ENCODE results near the gene MRAS.
A peak's percentile ranks its signal among the peaks of the same experiment; 100 is the strongest.
"Not testable (repeated sequence)": the region's sequence is repeated elsewhere in the genome, so short reads cannot be mapped to it uniquely, and the experiment has no call there.

MRAS gene

GRCh38 chr3:138389841-138390581 is 41.6 kb downstream of the MRAS start:
- DNase-seq (ENCODE audit: low read depth): no peak

- no peak for DNase-seq (ENCODE audit: low read depth)
These were observed 42.2 kb downstream of the MRAS start for GRCh38 chr3:138390582-138390932.

- no peak for DNase-seq (ENCODE audit: low read depth)
These were observed 45.8 kb downstream of the MRAS start for GRCh38 chr3:138394156-138394555.

GRCh38 chr3:138394686-138395085 is 46.3 kb downstream of the MRAS start:
- DNase-seq (ENCODE audit: low read depth): no peak

DNA sequence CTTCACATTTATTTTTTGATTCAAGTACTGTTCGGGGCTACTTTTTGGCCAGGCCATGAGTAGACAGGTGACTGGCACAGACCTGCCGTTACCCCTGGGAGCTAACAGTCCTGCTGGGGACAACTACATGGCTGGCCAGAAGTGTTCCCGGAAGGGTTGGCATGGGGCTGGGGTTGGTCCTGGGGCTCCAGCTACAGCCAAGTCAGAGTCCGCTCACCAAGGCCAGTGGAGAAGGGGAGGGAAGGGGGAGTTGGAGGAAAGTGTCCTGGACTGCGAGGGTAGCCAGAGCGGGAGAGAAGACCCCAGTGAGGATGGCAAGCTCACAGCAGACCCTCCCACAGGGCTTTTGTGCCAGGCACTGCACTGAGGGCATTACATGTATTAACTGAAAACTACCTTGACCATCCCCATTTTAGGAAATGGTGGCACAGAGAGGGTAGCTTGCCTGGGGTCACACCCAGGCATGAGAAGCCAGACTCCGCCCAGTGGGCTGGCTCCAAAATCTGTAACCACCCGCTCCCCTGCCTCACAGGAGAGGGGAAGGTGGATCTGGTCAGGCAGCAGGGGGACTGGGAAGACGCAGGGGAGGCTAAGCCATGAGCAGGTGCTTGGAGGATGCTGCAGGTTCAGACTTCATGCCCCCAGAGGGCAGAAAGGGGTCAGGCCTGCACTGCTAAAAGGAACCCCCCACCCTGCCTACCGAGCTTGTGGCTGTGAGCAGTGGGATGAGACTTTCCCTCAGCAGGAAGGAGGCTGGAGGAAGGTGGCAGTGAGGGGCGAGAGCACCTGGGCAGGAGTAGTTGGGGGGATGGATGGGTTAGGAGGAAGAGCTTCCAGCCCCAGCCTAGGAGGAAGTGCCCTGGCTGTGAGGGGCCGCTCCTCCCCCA is 47.7 kb downstream of the MRAS start:
- no peak for DNase-seq (ENCODE audit: low read depth)

DNA sequence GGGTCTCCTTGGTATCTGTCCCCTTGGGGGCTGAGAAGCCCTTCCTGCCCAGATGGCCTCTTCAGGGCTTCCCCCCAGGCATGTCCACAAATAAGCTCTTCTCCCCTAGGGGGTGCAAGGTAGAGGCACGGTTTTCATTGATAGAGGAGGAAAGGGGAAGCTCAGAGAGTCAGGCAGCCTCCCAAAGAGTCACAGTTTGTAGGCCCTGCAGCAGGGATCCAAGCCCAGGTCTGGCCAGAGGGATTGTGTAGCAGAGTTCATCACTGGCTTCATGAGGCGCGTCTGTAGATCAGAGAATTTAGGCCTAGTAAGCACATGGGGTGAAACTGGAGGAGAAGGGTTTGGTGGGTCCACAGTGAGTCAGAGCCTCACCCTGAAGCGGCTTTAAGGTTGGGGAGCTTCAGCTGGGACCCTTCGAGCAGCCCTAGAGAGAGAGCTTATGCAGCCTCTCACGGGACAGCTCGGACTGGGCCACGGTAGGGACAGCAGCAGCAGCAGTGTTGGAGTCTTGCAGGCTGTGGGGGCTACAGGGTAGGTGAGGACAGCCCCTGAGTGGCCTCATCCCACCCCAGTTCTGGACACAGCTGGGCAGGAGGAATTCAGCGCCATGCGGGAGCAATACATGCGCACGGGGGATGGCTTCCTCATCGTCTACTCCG is 48.5 kb downstream of the MRAS start:
- no peak for DNase-seq (ENCODE audit: low read depth)

DNA sequence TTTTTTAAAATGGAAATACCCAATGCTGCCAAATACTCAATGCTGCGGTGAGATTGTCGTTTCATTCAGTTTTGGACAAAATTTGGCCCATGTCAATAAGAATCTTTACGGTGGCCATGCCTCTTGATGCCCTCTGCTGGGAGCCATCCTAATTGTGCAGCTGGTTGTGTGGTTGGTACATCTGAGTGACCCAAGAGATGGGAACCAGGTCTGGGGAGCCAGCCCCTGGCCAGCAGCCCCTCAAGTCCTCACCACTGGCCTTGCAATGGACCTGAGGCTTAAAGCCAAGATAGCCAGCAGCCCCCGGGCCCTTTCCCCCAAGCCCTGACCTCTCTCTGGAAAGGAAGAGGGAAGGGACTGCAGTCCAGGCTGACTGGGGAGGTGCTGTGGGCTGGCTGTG is 49.6 kb downstream of the MRAS start:
- DNase-seq (ENCODE audit: low read depth): no peak

- no peak for DNase-seq (ENCODE audit: low read depth)
These were observed 50.6 kb downstream of the MRAS start for GRCh38 chr3:138398791-138399575.

DNA sequence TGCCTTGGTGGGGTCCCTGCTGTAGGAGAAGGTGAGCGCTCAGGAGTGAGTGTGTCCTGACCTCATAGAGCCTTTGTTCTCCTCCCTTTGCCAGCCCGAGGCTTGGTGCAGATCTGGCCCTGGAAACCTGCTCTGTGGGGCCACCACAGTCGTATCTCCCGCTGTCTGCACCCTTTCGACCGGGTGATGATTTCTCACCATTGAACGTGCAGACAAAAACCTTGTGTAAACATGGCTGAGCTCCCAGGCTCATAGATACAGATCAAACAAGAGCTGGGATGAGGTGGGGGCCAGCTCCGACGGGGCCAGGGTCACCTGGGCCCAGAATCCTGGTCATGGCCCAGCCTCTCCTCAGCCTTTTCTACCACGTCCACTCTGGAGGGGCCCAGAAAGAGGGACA is 51.4 kb downstream of the MRAS start:
- DNase-seq (ENCODE audit: low read depth): no peak

GRCh38 chr3:138400651-138401070 is 52.3 kb downstream of the MRAS start:
- DNase-seq (ENCODE audit: low read depth): no peak

GRCh38 chr3:138401834-138402233 is 53.5 kb downstream of the MRAS start:
- DNase-seq (ENCODE audit: low read depth): no peak

- DNase-seq (ENCODE audit: low read depth): no peak
These were observed 55.7 kb downstream of the MRAS start for GRCh38 chr3:138404121-138404520.

DNA sequence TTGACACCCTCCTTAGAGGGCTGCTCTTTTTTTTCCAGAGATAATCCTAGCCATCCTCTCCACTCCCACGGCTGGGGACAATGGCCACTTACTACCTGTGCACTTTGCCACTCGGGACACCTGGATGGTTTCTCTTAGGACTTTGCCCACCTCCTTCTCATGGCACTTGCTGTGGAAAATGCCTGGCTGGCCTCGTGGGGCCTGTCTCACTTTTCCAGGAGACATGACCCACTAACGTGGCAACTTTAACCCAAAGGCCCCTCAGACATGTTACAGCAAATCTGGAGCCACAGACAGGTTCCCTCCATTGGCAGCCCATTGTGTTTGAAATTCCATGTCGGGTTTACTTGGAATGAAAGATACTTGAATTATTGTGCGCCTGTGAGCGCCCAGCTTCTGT is 56.6 kb downstream of the MRAS start:
- DNase-seq (ENCODE audit: low read depth): no peak

DNA sequence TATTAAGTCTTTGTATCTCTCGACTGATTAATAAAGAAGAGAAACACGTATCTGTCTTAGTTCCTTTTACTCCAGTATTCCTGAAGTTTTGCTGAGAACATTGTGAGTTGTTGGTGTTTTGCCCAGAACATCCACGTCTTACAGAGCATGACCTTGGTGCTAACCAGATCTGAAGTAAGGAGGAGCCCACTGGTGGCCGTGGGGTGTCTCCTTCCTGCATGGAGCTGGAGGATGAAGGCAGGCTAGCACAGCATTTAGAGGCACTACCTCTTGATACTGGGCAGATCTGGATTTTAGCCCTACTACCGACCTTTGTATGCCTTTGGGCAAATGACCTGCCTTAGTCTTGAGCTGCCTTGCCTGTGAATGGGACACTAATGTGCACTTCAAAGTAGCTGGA is 57.1 kb downstream of the MRAS start:
- DNase-seq (ENCODE audit: low read depth): no peak

DNA sequence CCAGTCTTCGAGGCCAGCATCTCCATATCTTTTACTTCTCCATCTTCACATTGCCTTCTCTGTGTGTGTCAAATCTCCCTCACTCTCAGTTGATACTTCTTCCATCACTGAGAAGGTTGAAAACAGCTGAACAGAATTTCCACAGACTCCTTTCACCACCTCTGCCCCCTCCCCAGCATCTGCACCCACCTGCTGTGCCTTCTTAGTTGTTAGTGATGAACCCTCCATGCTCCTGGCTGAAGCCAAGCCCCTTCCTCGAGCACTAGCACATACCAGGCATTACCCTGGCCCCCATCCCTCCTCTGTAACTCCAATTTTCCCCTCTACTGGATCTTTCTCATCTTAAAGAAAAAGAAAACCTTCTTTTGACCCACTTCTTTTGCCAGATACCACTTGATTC is 58.2 kb downstream of the MRAS start:
- no peak for DNase-seq (ENCODE audit: low read depth)

DNA sequence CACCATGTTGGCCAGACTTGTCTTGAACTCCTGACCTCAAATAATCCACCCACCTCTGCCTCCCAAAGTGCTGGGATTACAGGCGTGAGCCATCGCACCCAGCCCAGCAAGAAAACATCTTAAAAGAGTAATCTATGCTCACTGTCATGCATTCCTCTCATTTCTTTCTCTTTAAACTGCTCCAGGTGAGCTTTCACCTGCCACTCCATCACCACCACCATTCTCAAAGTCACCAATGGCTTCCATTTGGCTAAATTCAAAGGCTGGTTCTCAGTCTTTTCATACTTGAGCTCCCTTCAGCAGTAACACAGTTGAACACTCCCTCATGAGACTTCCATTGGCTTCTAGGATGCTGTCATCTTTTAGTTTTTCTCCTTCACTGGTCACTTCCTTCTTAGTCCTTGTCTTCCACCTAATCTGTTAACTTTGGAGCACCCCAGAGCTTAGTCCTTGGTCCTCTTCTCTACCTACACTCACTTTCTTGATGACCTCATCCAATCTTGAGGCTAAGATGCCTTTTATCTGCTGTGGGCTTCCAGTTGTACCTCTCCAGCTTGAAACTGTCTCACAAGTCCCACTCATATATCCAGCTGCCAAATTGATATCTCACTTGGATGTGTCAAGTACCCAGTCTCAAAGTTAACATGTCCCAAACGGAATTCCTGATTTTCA is 59.0 kb downstream of the MRAS start:
- no peak for DNase-seq (ENCODE audit: low read depth)

DNA sequence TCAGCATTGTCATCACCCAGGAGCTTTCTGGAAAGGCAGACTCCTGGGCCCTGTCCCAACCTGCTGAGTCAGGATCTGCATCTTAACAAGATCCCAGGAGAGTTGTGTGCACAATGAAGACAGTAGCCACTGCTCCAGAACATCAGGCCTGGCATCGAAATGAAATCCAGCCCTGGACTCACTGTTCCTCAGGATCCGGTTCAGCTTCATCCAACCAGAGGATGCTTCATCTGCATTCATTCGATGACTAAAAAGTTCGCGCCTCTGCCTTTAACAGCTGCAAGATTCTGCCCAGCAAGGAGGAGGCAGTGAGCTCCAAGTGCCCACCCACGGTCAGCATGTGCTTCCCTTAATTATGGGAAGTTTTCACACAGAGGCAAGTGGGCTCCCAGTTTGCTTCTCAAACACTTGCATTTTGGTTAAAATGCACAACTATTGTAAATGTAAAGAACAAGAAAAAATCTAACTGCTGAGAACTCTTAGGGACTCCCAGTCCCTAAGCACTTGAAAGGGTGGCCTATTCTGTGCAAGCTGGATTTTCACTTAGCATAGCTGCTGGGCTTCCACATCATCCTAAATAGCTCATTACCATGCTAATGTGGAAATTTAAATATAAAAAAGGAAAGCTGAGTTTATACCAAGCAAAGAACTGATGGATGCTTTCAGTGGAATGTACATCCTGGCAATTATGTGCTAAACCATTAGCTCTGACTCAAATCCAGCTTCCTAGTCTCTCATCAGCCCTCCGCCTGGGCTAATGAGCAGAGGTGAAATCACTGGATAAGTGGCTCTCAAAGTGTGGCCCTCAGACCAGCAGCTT is 60.6 kb downstream of the MRAS start:
- no peak for DNase-seq (ENCODE audit: low read depth)

DNA sequence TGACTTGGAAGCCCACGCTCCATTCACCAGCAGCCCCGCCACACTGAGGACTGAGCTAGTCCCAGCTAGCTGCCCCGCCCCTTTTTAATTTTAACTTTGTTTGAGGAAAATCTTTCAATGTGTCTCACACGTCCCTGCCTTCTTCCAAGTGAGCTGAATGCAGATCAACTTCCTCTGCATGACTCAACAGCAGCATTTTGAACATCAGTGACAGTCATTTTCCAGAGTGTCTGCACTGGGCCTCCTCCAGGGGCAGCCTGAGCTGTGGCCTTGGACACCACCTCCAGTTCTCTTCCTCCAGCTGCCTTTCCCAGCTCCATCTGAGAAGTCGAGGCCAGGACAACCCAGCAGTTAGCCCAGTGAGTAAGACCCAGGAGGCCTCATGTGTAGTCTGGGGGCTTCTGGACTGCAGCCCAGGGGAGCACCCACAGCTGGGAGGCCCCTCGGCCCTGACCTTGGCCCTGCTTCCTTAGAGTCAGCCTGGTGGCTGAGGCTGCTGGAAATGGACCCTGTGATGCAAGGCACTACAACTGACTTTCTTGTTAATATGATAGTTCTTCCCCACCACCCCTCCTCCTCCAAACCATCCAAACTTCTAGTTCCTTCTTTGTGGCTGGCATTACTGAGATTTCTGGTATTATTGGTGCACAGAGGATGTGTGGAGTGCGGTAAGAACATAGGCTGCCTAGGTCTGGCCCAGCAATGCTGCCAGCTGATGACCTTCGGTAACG is 64.6 kb downstream of the MRAS start:
- no peak for DNase-seq (ENCODE audit: low read depth)

GRCh38 chr3:138416236-138416635 is 67.9 kb downstream of the MRAS start:
- not testable (repeated sequence) for DNase-seq (ENCODE audit: low read depth)

DNA sequence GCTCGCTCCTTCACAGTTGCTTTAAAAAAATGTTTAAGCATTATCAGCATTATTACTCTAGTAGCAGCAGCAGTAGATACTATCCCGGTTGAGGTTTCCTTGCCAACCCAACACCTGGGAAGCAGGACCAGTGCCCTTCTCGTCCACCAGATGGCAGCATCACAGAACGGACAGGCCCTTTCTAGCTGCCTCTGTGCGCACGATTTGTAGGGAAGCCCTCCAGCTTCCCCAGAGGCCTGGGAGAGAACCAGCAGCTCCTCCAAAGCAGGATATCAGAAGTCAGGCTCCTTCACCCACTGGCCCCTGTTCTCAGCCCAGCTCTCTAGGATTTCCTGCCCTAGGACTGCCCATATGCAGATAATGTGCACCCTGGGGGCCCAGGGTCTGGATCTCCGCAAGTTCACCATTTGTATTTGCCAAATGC is 69.2 kb downstream of the MRAS start:
- DNase-seq (ENCODE audit: low read depth): peak; percentile 57
